LNCAP (cell line): ENCODE data around the gene CAVIN4.

ENCODE experiments used
- TF ChIP-seq, protein P1 (sequence below): fragments of 450-650 bp; IDR thresholded peaks from 2 replicates; pipeline ENCODE4 v1.5.1; 2017; ENCODE audit warnings: mild to moderate bottlenecking

The CAVIN4 gene

DNA sequence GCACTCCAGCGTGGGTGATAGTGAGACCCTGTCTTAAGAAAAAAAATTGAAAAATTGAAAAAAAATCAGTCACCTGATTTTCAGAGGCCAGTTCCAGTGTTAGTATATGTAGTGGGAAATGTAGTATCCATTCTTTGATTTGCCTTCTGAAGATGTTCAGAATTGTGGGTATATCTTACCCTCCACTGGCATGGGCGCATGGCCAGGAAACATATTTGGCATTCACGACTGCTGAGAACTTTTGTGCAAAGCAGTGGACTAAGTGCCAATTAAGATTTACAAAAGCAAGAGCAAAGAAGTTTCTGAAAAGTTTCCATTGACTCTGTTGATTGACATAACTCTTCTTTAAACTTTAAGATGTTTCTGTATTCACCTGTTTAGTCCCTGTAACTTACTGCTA, 2.4 kb downstream of the CAVIN4 start:
- TF ChIP-seq, protein P1, sequence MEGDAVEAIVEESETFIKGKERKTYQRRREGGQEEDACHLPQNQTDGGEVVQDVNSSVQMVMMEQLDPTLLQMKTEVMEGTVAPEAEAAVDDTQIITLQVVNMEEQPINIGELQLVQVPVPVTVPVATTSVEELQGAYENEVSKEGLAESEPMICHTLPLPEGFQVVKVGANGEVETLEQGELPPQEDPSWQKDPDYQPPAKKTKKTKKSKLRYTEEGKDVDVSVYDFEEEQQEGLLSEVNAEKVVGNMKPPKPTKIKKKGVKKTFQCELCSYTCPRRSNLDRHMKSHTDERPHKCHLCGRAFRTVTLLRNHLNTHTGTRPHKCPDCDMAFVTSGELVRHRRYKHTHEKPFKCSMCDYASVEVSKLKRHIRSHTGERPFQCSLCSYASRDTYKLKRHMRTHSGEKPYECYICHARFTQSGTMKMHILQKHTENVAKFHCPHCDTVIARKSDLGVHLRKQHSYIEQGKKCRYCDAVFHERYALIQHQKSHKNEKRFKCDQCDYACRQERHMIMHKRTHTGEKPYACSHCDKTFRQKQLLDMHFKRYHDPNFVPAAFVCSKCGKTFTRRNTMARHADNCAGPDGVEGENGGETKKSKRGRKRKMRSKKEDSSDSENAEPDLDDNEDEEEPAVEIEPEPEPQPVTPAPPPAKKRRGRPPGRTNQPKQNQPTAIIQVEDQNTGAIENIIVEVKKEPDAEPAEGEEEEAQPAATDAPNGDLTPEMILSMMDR = no peak

DNA sequence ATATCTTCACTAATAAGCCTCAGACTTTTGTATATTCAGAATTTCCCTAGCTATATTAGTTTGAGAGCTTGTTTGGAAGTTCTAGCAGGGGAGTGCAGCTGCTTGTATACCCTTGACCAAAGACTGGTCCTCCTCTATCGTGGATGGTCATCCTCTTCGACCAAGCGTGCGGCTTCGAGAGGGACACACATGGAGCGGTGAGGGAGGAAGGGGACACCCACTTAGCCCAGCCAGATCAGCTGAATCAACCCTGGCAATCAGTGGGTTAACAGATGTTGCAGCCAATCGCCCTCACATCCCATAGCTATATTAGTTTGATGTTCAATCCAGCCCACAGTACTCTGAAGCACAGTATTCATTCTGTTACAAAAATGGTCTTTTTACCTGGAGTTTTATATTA, 3.2 kb downstream of the CAVIN4 start:
- TF ChIP-seq, protein P1 = no peak

DNA sequence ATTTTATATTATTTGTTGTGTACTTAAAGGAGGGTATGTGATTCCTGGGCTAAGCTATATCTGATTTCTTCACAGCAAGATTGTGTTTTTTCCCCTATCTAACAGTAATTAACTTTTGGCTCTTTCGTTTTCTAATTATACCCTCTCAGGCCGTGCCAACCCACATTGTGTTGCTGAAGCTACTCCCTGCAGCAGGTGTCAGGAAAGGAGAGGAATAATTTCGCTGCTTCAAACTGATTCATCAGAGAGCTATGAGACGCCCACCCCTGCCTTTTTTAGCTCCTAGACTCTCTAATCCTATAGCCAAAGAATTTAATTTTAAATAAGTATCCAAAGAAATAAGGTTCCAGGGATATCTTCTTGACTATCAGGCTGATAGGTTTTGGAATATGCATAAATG, 3.8 kb downstream of the CAVIN4 start:
- TF ChIP-seq, protein P1 = no peak

DNA sequence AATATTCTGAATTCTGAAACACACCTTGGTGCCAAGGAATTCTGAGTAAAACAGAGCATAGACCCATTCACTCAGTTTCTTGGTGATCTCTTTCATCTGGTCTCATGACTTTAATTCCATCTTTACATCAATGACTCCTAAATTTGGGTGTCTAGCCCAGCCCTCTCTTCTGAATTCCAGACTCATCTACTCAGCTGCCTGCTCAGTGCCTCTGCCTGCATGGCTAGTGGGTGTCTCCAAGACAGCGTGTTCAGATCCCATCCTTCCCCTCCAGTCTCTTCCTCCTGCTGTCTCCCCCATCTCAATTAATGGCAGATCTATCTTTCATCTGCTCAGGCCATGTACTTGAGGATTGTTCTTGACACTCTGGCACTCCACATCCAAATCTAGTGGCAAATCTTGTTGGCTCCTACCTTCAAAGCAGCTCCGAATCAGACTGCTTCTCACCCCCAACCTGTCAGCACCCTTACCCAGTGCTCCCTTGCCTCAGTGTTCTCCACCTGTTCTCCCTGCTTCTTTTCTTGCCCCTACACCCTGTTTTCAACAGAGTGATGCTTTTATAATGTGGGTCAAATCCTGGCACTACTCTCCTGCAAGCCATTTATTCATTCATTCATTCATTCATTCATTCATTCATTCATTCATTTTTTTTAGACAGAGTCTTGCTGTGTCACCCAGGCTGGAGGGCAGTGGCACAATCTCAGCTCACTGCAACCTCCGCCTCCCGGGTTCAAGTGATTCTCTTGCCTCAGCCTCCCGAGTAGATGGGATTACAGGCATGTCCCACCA, 5.3 kb downstream of the CAVIN4 start:
- TF ChIP-seq, protein P1 = no peak

DNA sequence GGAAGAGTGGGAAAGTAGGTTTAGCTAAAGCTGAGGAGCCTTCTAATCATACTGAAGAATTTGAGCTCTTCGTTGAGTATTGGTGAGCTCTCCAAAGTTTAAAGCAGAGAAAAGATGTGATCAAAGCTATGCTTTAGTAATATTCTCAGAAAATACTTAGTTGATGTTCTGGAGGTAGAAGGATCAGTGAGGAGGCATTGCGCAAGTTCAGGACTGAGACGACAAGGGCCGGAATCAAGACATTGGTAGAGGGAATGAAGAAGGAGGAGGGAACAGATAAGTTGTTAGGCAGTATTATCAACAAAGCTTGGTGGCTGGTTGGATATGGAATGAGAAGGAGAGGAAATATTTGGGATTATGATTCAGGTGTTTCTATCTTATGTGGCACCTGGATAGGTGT, 7.1 kb downstream of the CAVIN4 start:
- TF ChIP-seq, protein P1 = no peak

DNA sequence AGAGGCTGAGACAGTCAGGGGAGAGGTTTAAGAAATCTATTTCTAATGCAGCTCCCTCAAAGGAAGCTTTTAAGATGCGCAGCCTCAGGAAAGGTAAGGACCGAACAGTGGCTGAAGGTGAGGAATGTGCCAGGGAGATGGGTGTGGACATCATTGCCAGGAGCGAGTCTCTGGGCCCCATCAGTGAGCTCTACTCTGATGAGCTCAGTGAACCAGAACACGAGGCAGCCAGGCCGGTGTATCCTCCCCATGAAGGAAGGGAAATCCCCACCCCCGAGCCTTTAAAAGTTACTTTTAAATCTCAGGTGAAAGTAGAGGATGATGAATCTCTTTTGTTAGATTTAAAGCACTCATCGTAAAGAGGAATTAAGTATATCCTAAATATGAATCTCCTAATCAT, 8.2 kb downstream of the CAVIN4 start:
- TF ChIP-seq, protein P1 = no peak

DNA sequence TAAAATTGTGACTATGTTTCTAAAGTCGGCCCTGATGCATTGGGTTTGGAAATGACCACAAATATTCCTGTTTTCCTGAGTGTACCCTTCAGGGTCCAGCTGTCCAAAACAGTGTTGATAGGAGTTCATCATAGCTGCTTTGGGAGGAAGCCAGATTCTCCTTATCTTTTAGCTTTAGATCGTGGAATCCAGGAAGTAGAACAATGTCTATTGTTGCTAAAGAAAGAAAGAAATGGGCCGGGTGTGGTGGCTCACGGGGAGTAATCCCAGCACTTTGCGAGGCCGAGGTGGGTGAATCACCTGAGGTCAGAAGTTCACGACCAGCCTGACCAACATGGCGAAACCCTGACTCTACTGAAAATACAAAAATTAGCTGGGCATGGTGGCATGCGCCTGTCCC, 9.5 kb downstream of the CAVIN4 start:
- TF ChIP-seq, protein P1 = no peak

DNA sequence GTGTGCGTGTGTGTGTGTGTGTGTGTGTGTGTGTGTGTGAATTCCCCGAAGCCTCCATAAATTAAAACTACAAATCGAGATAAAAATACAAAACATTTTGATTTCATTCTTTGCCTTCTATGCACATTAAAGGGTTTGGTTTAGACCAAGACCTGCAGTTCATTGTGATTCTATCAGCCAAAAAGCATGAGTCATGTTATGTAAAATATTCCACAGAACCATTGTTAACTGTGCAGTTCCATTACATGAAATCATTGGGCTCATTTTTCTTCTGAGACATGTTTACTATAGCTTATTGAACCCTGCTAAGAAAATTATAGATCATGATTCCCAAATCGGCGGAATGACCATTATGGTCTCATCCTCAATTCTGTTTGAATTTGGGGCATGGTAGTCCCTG, 11.7 kb downstream of the CAVIN4 start:
- TF ChIP-seq, protein P1 = no peak
